Esophagus squamous epithelium (tissue), 4 donors: ENCODE data around the gene DEPDC1.

ENCODE experiments used
- POLR2A ChIP-seq, 4 donors: fragments of 450-650 bp; IDR thresholded peaks; one replicate each; pipeline ENCODE4 v1.6.1; 2017; ENCODE audit warnings: antibody characterized with exemption in 4 of 4, mild to moderate bottlenecking in 4 of 4, moderate library complexity in 3 of 4
- TF ChIP-seq, protein P1 (sequence below), 6 experiments: fragments of 450-650 bp in 4 of 6; fragments of 200-600 bp in 2 of 6; sonication (generic) in 2 of 6; IDR thresholded peaks; one replicate each; pipeline ENCODE4 v1.5.1; 2016 to 2019; ENCODE audit warnings: antibody characterized with exemption in 6 of 6, mild to moderate bottlenecking in 4 of 6, moderate library complexity in 4 of 6

GRCh38 chr1:68495532-68495931 is 1.4 kb downstream of the DEPDC1 start:
- TF ChIP-seq, protein P1, sequence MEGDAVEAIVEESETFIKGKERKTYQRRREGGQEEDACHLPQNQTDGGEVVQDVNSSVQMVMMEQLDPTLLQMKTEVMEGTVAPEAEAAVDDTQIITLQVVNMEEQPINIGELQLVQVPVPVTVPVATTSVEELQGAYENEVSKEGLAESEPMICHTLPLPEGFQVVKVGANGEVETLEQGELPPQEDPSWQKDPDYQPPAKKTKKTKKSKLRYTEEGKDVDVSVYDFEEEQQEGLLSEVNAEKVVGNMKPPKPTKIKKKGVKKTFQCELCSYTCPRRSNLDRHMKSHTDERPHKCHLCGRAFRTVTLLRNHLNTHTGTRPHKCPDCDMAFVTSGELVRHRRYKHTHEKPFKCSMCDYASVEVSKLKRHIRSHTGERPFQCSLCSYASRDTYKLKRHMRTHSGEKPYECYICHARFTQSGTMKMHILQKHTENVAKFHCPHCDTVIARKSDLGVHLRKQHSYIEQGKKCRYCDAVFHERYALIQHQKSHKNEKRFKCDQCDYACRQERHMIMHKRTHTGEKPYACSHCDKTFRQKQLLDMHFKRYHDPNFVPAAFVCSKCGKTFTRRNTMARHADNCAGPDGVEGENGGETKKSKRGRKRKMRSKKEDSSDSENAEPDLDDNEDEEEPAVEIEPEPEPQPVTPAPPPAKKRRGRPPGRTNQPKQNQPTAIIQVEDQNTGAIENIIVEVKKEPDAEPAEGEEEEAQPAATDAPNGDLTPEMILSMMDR (IDR thresholded peaks at IDR 0.05), result no peak
- TF ChIP-seq POLR2A (IDR thresholded peaks at IDR 0.05), result no peak
